ENCODE data around the gene SGSH.

GRCh38 chr17:80264205-80265075 is 44.3 kb upstream of the SGSH start:
- TF ChIP-seq CTCF (conservative IDR thresholded peaks at IDR 0.05 in 1 of 2, IDR thresholded peaks at IDR 0.05 in 1 of 2; ENCODE audit: extremely low read depth in 1 of 2, insufficient read depth in 1 of 2, low read depth in 1 of 2, low read length in 2 of 2): no peak
- no peak for TF ChIP-seq EZH2 (IDR thresholded peaks at IDR 0.05; ENCODE audit: borderline replicate concordance, low read length)

Data from mammary epithelial cell (primary cell).